Measurements from ENCODE around the gene DAO. TPM values are rescaled to one million over a fixed set of nuclear protein-coding genes. Genes with fewer than 3 reads are reported as not detected.
"Not testable (repeated sequence)": the region's sequence is repeated elsewhere in the genome, so short reads cannot be mapped to it uniquely, and the experiment has no call there.

The DAO gene
- total and polyA plus RNA-seq, 8 donors: not detected

DNA sequence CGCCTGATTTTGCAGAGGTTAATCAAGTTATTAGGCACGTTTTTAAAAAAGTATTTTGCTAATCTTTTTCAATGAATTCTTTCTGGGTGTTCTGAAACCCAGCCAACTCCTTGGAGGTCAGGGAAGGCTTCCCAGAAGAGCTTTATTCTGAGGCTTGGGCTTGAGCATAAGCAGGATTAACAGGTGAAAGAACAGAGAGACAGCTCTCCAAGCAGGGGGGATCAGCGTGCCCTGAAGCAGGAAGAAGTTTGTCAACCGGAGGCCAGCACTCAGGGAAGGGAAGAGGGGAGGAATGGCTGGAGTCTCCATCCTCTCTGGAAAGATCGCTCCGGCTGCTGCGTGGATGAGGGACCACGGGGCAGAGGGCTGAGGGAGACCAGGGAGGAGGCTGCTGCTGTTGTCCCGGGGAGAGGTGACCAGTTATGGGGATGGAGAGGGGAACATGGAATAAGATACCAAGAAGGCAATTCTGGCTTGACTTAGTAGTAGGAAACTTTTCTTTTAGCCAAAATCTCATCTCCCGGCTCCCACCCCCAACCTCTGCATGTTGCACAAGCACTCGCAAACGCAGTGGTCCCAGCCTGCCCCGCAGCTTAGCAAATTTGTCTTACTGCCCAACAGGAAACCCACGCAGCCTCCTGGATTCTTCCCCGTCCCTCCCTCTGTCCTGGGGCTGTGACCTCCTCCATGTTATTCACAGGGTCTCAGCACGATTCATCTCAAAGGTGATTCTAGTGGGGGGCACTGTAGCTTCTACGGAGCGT, 21.4 kb upstream of the DAO start:
- peak in 1 of 2 donors; percentile 62 for DNase-seq
- H3K27me3 ChIP-seq: no peaks in the 10 kb centered on the region
- peak overlapping the region; percentile 55 to 75 (median 68) for H3K4me3 ChIP-seq
- H3K36me3 ChIP-seq: no peaks in the 10 kb centered on the region
- TF ChIP-seq, protein P1, sequence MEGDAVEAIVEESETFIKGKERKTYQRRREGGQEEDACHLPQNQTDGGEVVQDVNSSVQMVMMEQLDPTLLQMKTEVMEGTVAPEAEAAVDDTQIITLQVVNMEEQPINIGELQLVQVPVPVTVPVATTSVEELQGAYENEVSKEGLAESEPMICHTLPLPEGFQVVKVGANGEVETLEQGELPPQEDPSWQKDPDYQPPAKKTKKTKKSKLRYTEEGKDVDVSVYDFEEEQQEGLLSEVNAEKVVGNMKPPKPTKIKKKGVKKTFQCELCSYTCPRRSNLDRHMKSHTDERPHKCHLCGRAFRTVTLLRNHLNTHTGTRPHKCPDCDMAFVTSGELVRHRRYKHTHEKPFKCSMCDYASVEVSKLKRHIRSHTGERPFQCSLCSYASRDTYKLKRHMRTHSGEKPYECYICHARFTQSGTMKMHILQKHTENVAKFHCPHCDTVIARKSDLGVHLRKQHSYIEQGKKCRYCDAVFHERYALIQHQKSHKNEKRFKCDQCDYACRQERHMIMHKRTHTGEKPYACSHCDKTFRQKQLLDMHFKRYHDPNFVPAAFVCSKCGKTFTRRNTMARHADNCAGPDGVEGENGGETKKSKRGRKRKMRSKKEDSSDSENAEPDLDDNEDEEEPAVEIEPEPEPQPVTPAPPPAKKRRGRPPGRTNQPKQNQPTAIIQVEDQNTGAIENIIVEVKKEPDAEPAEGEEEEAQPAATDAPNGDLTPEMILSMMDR (IDR thresholded peaks at IDR 0.05): no peak
- TF ChIP-seq POLR2A (IDR thresholded peaks at IDR 0.05) (no peak), EP300 (IDR thresholded peaks at IDR 0.05) (no peak), POLR2AphosphoS5 (IDR thresholded peaks at IDR 0.05) (no peak)
- H3K27ac ChIP-seq: peak overlapping the region; percentile 34 to 93 (median 90)
- 10 to 20% (median 14%) methylated on average over 18 of the region's 18 CpGs for WGBS, 5 donors
- intact Hi-C loops (cut with DNase I; ENCODE audit: low total_unique reads): no loop called here
- H3K9me3 ChIP-seq: no peaks in the 10 kb centered on the region
- H3K4me1 ChIP-seq: peaks cover 32 to 66% (median 45%) of the 10 kb centered on the region in 4 donors

DNA sequence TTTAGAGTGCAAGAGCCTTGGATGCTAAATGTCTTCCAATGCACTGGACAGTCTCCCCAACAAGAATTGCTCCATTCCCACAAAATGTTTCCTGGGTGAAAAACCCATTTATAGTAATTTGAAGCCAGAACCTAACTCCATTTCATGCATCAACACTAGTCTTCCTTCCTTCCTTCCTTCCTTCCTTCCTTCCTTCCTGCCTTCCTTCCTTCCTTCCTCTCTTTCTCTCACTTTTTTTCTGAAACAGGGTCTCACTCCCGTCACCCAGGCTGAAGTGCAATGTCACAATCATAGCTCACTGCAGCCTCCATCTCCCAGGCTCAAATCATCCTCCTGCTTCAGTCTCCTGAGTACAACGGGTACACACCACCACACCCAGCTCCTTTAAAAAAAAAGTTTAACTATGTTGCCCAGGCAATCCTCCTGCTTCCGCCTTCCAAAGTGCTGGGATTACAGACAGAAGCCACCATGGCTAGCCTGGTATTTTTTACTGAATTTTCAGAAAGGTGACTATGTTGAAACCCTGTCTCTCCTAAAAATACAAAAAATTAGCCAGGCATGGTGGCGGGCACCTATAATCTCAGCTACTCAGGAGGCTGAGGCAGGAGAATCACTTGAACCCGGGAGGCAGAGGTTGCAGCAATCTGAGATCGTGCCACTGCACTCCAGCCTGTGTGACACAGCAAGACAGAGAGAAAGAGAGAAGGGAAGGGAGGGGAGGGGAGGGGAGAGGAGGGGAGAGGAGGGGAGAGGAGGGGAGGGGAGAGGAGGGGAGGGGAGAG, 20.6 kb upstream of the DAO start:
- H3K36me3 ChIP-seq; H3K27me3 ChIP-seq; H3K4me3 ChIP-seq; H3K9me3 ChIP-seq; intact Hi-C loops (cut with DNase I; ENCODE audit: low total_unique reads); DNase-seq: not testable (repeated sequence)
- H3K4me1 ChIP-seq: peaks cover 23 to 58% (median 38%) of the 10 kb centered on the region in 4 donors
- peak overlapping the region in 3 of 5 donors; percentile 89 to 93 (median 92) for H3K27ac ChIP-seq
- 32 to 52% (median 48%) methylated on average over 4 to 6 of the region's 6 CpGs for WGBS, 5 donors

DNA sequence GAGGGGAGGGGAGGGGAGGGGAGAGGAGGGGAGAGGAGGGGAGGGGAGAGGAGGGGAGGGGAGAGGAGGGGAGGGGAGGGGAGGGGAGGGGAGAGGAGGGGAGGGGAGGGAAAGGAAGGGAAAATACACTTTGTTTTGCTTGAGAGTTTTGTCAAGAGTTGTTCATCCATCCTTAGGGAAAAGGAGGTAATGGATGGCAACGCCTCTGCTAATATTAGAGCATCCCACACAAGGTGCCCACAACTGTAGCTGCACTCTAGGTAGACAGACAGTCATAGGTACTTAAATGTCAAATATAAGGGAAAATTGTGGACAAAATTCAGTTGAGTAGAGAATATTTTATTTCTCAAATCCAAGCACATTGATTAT, 20.0 kb upstream of the DAO start:
- Histone ChIP-seq H3K4me3 (no peak overlapping the region), H3K27me3 (no peaks in the 10 kb centered on the region), H3K27ac (no peak overlapping the region), H3K4me1 (peaks cover 22 to 52% (median 33%) of the 10 kb centered on the region in 4 donors), H3K36me3 (no peaks in the 10 kb centered on the region), H3K9me3 (no peaks in the 10 kb centered on the region)
- intact Hi-C loops (cut with DNase I; ENCODE audit: low total_unique reads): no loop called here
- WGBS, 5 donors: 86 to 92% (median 88%) methylated on average over 1 of the region's 1 CpG
- TF ChIP-seq, protein P1 (IDR thresholded peaks at IDR 0.05): no peak
- no peak for TF ChIP-seq POLR2AphosphoS5 (IDR thresholded peaks at IDR 0.05)
- no peak for TF ChIP-seq POLR2A (IDR thresholded peaks at IDR 0.05)
- TF ChIP-seq EP300 (IDR thresholded peaks at IDR 0.05): no peak
- no peak for DNase-seq

DNA sequence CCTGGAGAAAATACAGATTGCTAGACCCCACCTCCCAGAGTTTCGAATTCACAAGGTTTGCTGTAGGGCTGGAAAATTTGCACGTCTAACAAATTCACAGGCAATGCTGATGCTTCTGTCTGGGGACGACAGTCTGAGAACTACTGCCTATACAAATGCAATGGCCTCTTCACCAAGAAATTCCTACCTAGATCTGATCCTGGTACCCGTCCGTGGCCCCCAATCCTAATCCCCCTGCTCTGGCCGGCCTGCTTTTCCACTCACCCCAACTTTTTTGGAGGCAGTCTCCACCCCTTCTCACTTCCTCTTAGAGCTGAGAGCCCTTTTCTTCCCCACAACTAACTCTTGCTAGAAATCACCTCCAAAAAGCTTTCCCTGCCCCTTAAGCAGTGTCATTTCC, 19.4 kb upstream of the DAO start:
- H3K4me3 ChIP-seq: no peak overlapping the region
- H3K27ac ChIP-seq: peak overlapping the region in 1 of 5 donors; percentile 1
- 70 to 85% (median 78%) methylated on average over 6 of the region's 6 CpGs for WGBS, 5 donors
- H3K27me3 ChIP-seq: no peaks in the 10 kb centered on the region
- no peaks in the 10 kb centered on the region for H3K9me3 ChIP-seq
- H3K36me3 ChIP-seq: no peaks in the 10 kb centered on the region
- no peak for DNase-seq
- TF ChIP-seq POLR2AphosphoS5 (IDR thresholded peaks at IDR 0.05) (no peak), POLR2A (IDR thresholded peaks at IDR 0.05) (no peak), EP300 (IDR thresholded peaks at IDR 0.05) (no peak)
- TF ChIP-seq, protein P1 (IDR thresholded peaks at IDR 0.05): no peak
- H3K4me1 ChIP-seq: peaks cover 19 to 47% (median 30%) of the 10 kb centered on the region in 4 donors
- intact Hi-C loops (cut with DNase I; ENCODE audit: low total_unique reads): no loop called here

Measured in stomach (tissue), 9 donors.